Activated CD8-positive, alpha-beta memory T cell treated with anti-CD3 and anti-CD28 coated beads, Interleukin-2, amount 50 U/mL, for 1 hour (primary cell): ENCODE results near the gene CD300LF.

ENCODE experiments used
- DNase-seq: peaks from one replicate; pipeline ENCODE4 v3.0.0-alpha.2; 2020; ENCODE audit errors: extremely low read depth

CD300LF gene

GRCh38 chr17:74686761-74687160, 26.0 kb downstream of the CD300LF start:
- DNase-seq, result no peak

- no peak for DNase-seq
Observed at GRCh38 chr17:74682471-74683190, 30.1 kb downstream of the CD300LF start.

GRCh38 chr17:74682028-74682427, 30.7 kb downstream of the CD300LF start:
- DNase-seq, result no peak

- DNase-seq, result no peak
Observed at GRCh38 chr17:74680941-74681340, 31.8 kb downstream of the CD300LF start.

GRCh38 chr17:74680213-74680612, 32.5 kb downstream of the CD300LF start:
- DNase-seq, result no peak

DNA sequence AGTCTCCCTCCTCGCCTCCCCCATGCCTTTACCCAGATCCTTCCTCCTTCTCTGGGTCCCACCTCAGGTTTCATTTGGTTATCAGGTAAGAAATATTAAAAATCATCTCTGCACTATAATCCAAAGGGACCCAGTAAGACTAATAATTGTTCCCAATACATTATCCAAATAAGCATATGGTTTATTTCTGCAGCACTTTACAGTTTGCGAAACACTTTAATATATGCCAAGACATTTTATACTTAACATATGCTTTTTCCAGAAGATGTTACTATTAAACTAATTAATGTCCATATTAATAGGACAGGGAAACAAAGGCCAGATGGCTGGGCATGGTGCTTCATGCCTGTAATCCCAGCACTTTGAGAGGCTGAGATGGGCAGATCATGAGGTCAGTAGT, 33.3 kb downstream of the CD300LF start:
- DNase-seq, result no peak

DNA sequence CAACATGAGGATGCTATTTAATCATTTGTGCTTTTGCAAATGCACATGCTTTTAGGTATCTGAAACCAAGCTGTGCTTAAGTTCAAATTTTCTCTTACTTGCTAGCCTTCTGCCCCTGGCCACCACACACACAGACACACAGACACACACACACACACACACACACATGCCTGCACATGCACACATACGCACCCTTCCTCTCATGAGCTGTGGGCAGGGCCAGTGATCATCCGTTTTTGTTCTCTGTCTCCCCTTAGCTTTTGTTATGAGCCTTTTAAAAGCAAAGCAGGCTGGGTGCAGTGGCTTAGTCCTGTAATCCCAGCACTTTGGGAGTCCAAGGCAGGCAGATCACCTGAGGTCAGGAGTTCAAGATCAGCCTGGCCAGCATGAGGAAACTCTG, 34.2 kb downstream of the CD300LF start:
- no peak for DNase-seq

GRCh38 chr17:74677558-74678466, 34.9 kb downstream of the CD300LF start:
- no peak for DNase-seq

- no peak for DNase-seq
Observed at GRCh38 chr17:74671031-74671771, 41.5 kb downstream of the CD300LF start.

DNA sequence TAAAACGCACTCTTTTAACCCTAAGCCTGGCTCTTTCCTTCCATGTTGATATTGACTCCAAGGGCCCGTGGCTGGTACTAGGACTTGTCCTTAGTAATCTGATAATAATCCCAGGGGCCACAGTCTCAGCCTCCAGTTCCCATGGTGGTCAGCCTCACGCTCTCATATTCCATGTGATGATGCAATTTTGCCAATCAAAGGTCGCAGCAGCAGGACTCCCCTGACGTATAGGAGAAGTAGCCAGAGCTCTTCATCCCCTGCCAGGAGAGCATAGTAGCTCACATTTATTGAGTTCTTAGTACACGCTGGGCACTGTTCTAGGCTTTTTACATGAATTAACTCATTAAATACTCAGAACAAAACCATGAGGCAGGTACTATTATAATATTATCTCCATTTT, 42.4 kb downstream of the CD300LF start:
- no peak for DNase-seq

DNA sequence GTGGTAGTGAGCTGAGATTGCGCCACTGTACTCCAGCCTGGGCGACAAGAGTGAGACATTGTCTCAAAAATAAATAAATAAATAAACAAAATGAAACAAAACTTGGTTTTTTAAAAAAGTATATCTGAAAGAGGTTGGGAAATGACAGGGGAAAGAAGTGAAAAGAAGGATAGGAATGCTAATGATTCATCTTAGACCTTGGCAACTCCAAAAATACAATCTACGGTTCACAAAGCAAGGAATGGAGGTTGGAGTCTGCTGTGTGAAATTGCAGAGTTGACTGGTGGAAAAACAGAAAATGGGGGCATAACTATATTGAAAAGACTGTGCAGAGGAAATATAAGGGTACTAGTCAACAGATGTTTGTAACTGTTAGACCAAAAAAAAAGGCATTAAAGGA, 49.2 kb downstream of the CD300LF start:
- no peak for DNase-seq

DNA sequence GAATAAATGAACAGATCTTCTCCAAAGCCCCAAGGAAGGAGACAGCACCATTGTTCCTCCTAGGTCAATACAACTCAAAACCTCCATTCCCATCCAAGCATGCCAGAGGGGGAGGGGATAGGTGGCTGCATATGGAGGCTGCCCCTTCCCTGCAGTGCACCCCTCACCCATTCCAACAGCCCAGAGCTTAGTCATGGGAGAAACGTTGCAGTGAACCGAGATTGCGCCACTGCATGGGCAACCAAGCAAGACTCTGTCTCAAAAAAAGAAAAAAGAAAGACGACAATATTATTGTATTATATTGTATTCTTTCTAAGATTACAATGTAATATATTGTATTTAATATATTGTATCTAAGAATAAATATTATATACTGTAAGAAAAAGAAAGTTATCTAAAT, 52.8 kb downstream of the CD300LF start:
- DNase-seq, result no peak

DNA sequence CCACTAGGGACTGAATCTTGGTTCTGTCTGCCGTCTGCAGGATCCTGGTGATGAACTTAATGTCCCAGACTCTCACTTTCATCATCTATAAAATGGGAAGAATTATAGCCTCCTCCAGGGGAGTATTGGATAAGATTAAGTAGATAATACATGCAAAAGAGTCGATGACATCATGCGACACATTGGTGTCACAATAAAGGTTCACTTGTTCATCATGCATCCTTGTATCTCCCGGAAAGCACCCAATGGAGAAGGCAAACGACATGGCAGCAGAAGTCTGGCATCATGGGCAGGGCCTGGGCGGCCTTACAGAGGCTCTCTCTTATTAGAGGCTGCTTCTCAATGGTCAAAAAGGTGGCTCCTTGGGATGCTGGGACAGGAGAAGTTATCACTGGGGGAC, 54.1 kb downstream of the CD300LF start:
- no peak for DNase-seq

DNA sequence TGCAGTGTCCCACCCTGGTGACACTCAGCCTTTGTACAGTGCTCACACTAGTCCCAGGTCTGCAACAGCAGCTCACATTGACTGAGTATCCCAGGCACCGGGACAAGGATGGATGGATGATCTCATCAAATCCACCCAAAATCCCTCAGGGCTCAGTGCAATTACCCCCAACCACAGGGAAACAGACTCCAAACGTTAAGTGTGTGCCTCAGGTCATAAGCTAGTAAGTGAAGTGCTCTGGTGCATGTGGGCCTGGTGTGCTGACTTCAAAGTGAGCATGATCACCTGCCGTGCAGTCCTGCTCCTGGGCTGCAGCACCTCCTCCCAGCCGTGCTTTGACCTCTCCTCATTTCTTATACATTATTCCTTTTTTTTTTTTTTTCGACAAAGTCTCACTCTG, 58.0 kb downstream of the CD300LF start:
- DNase-seq, result no peak

GRCh38 chr17:74652020-74652419, 60.7 kb downstream of the CD300LF start:
- DNase-seq, result no peak

DNA sequence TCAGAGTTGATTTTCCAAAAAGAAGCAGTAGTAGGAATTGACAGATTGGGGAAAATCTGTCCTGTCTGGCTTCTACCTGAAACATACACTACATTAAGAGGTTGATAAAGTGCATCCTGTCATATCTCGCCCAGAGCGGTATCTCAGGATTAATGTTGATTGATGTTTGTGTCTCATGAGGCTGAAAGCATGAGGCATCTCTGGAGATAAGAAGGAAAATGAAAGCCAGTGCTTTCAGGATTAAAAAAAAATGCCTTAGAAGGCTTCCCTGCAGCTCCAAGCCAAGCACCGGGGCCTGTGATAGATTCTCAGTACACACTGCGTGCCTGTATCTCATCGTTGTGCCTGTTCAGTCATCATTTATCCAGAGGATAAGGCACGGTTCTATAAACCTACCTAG, 62.8 kb downstream of the CD300LF start:
- DNase-seq, result no peak

DNA sequence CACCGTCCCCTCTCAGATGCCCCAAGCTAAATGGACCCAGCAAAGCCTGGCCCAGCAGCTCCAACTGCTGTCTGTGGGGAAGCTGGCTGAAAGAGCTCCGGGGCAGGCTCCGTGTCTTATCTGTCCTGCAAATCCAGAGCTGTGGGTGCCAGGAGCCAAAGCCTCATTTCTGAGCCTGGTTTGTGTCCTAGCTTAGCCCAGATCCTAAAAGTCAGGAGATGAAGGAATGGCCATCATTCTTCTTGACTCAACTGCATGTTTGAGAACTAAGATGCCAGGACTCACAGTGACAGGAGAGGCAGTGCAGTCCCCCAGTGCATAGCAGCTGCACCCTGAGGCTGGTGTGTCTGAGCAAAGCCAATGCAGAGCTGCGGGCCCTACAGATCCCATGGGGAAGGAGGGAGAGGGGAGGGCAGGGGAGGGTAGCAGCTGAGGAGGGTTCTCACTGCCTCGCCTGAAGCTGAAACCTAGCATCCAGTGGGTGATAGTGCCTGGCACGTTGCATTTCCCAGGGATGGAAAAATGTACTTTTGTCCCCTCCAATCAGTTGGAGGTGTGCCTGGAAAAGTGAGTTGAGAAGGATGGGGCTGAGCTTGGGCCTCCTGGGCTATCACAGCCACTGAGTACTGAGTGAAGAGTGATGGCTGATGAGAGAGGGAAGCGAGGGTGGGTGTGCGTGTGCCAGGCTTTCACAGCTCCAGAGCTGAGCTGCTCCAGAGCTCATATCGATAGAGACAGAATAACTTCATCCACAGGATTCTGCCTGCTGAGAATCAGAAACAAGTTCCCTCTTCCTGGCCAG, 64.7 kb downstream of the CD300LF start:
- no peak for DNase-seq

- DNase-seq, result no peak
Observed at GRCh38 chr17:74646231-74646630, 66.5 kb downstream of the CD300LF start.

DNA sequence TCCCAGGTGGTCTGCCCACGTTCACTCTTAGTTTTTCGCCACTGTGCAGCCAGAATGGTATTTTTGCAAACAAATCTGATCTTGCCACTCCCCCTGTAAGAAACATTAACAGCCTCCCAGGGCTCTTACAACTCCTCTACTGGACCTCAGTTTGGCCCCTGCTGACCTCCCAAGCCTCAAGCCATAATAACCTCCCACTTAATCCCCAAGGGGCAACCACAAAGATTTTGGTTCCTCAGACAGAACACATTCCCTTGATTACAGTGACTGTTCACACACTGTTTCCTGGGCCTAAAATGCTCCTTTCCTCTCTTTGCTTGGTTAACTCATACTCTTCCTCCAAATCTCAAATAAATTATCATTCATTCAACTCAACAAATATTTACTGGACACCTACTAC, 67.7 kb downstream of the CD300LF start:
- no peak for DNase-seq

- DNase-seq, result no peak
Observed at GRCh38 chr17:74644419-74644818, 68.3 kb downstream of the CD300LF start.
